ENCODE measurements around the gene ACAD11. TPM values are rescaled to one million over a fixed set of nuclear protein-coding genes. Genes with fewer than 3 reads are reported as not detected.

Gene ACAD11
- total RNA-seq, 2 donors from 2014 or later: 28.8 to 52.1 TPM

Other genes with a start within 250 kb of the ACAD11 start
- gene DNAJC13, start 242.3 kb downstream of the ACAD11 start, total RNA-seq: 10 to 100 TPM; 21.5 to 36.9 TPM
- gene ACKR4, start 62.5 kb downstream of the ACAD11 start, total RNA-seq: 1 to 10 TPM; 1.3 to 2.0 TPM
- 10 to 100 TPM; 85.6 to 99.2 TPM for gene UBA5, start 520 bp upstream of the ACAD11 start, total RNA-seq
- 10 to 100 TPM; 31.3 to 31.9 TPM for gene NPHP3, start 62.6 kb upstream of the ACAD11 start, total RNA-seq

Measured in body of pancreas (tissue), 2 donors.